ENCODE data around the gene AMPD2. TPM values are rescaled to one million over a fixed set of nuclear protein-coding genes. Genes with fewer than 3 reads are reported as not detected.

The AMPD2 gene
- total and polyA plus RNA-seq, 2 donors (not counting 3 experiments of a cell fraction or from before 2014, with no cell fraction given) = 69.4 TPM

DNA sequence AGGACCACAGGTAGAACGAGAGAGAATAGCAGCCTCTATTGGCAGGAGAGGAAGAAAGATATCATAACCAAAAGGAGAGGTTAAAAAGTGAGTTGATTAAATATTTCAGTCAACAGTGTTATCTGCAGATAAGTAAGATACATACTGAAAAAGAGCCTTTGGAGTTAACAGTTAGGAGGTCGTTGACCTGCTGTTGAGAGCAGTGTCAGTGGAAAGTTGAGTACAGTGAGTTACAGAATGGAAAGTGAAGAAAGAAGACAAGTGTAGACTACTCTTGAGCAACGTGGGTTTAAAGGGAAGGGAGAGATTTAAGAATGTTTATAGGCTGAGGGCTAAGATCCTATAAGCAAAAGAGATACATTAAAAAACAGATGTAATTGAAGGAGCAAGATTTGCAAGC lies 30.5 kb upstream of the AMPD2 start:
- FAIRE-seq (no peak), DNase-seq (ENCODE audit: low read depth, low spot score) (no peak)
- dilution Hi-C loops (cut with MboI; ENCODE audit: extremely low pct_ligation_motif_present, low sequenced_read_pairs) = no loop called here
- H3K9me1 ChIP-seq (replicated peaks; ENCODE audit: control insufficient read depth, extremely low read depth, insufficient read depth, low read length) = no peaks in the 10 kb centered on the region
- H3K4me1 ChIP-seq (ENCODE audit: control insufficient read depth, extremely low read depth, insufficient read depth, low read length) = no peaks in the 10 kb centered on the region
- peaks cover 9 to 23% of the 10 kb centered on the region in 2 experiments for H3K36me3 ChIP-seq (ENCODE audit: control insufficient read depth in 2 of 2, extremely low read depth in 1 of 2, insufficient read depth in 2 of 2, low read length in 2 of 2)
- TF ChIP-seq EZH2 (IDR thresholded peaks at IDR 0.05; ENCODE audit: borderline replicate concordance, low read depth, low read length, severe bottlenecking) (no peak), POLR2A (IDR thresholded peaks at IDR 0.05; ENCODE audit: low read depth, low read length) (no peak), POLR2AphosphoS5 (IDR thresholded peaks at IDR 0.05; ENCODE audit: insufficient read depth, low read depth, low read length) (no peak), FOS (IDR thresholded peaks at IDR 0.05; ENCODE audit: borderline replicate concordance, insufficient read depth, low read length) (no peak), GATA2 (IDR thresholded peaks at IDR 0.05; ENCODE audit: insufficient read depth, insufficient read length, low read depth, low read length) (no peak)
- TF ChIP-seq, protein P1, sequence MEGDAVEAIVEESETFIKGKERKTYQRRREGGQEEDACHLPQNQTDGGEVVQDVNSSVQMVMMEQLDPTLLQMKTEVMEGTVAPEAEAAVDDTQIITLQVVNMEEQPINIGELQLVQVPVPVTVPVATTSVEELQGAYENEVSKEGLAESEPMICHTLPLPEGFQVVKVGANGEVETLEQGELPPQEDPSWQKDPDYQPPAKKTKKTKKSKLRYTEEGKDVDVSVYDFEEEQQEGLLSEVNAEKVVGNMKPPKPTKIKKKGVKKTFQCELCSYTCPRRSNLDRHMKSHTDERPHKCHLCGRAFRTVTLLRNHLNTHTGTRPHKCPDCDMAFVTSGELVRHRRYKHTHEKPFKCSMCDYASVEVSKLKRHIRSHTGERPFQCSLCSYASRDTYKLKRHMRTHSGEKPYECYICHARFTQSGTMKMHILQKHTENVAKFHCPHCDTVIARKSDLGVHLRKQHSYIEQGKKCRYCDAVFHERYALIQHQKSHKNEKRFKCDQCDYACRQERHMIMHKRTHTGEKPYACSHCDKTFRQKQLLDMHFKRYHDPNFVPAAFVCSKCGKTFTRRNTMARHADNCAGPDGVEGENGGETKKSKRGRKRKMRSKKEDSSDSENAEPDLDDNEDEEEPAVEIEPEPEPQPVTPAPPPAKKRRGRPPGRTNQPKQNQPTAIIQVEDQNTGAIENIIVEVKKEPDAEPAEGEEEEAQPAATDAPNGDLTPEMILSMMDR (IDR thresholded peaks at IDR 0.05; ENCODE audit: extremely low read depth in 1 of 2, insufficient read depth in 1 of 2, low read depth in 1 of 2, low read length in 2 of 2) = no peak
- TF ChIP-seq, protein P2, sequence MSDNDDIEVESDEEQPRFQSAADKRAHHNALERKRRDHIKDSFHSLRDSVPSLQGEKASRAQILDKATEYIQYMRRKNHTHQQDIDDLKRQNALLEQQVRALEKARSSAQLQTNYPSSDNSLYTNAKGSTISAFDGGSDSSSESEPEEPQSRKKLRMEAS (IDR thresholded peaks at IDR 0.05; ENCODE audit: insufficient read depth, insufficient read length) = no peak
- POLR2A ChIA-PET = no interaction called here
- peaks cover 4% of the 10 kb centered on the region for H3K79me2 ChIP-seq (ENCODE audit: control insufficient read depth, insufficient read depth, low read length)
- no peak overlapping the region for H3K9ac ChIP-seq (replicated peaks; ENCODE audit: extremely low read depth, insufficient read depth, low read length)
- no peaks in the 10 kb centered on the region for H3K27me3 ChIP-seq (ENCODE audit: control insufficient read depth in 2 of 2, insufficient read depth in 2 of 2, low read length in 2 of 2)
- CTCF ChIA-PET = no interaction called here
- H3K4me2 ChIP-seq (ENCODE audit: insufficient read depth, low read length) = no peak overlapping the region
- no peaks in the 10 kb centered on the region for H3K9me3 ChIP-seq (replicated peaks; ENCODE audit: control insufficient read depth, insufficient read depth, low read length)
- no TSS peak for BruUV-seq (replicated peaks)
- H4K20me1 ChIP-seq (replicated peaks; ENCODE audit: control insufficient read depth, extremely low read depth, insufficient read depth, low read length) = no peaks in the 10 kb centered on the region
- H3K4me3 ChIP-seq (replicated peaks in 1 of 3; ENCODE audit: insufficient read depth in 1 of 3, low read depth in 1 of 3, low read length in 3 of 3) = no peak overlapping the region
- H2AFZ ChIP-seq (ENCODE audit: low read depth, low read length) = no peak overlapping the region
- intact Hi-C loops (cut with micrococcal nuclease) = no loop called here
- no peak overlapping the region for H3K27ac ChIP-seq (ENCODE audit: insufficient read depth, low read depth, low read length)
